SK-N-SH (cell line): ENCODE results near the gene DYRK3.

Source experiments
- ELF1 ChIP-seq: IDR thresholded peaks from 2 replicates; pipeline ENCODE4 v1.4.0; 2012
- EZH2phosphoT487 ChIP-seq: fragments of 200-600 bp; sonication (generic); IDR thresholded peaks from 2 replicates; pipeline ENCODE4 v1.6.1; 2017; ENCODE audit warnings: low read depth, mixed run types, mild to moderate bottlenecking, antibody characterized with exemption, moderate library complexity, borderline replicate concordance
- GABPA ChIP-seq: IDR thresholded peaks from 2 replicates; pipeline ENCODE4 v1.4.0; 2012; ENCODE audit warnings: low read depth, mild to moderate bottlenecking
- JUND ChIP-seq: IDR thresholded peaks from 2 replicates; pipeline ENCODE4 v1.4.0; 2012
- MEF2A ChIP-seq: IDR thresholded peaks from 2 replicates; pipeline ENCODE4 v1.4.0; 2012; ENCODE audit warnings: low read depth, borderline replicate concordance
- MXI1 ChIP-seq: IDR thresholded peaks from 2 replicates; pipeline ENCODE4 v1.6.1; 2012; ENCODE audit warnings: mild to moderate bottlenecking, low read depth, low read length, improper control_type of control experiment
- POLR2AphosphoS5 ChIP-seq: IDR thresholded peaks from 2 replicates; pipeline ENCODE4 v1.6.1; 2012; ENCODE audit warnings: low read depth, low read length
- RCOR1 ChIP-seq: fragments of 150-350 bp; IDR thresholded peaks from 2 replicates; pipeline ENCODE4 v1.6.1; 2017; ENCODE audit warnings: antibody characterized with exemption, low read length
- SIN3A ChIP-seq: IDR thresholded peaks from 2 replicates; pipeline ENCODE4 v1.6.1; 2012; ENCODE audit warnings: low read depth, mild to moderate bottlenecking, low read length, moderate library complexity, borderline replicate concordance
- YY1 ChIP-seq: IDR thresholded peaks from 2 replicates; pipeline ENCODE4 v1.4.0; 2012; ENCODE audit warnings: low read depth, mild to moderate bottlenecking
- TF ChIP-seq, protein P1 (sequence below): fragments of 200-600 bp; sonication (generic); IDR thresholded peaks from 2 replicates; pipeline ENCODE4 v1.6.1; 2017; ENCODE audit warnings: antibody characterized with exemption, mild to moderate bottlenecking, moderate library complexity
- TF ChIP-seq, protein P2 (sequence below): IDR thresholded peaks from 2 replicates; pipeline ENCODE4 v1.6.1; 2012; ENCODE audit warnings: mild to moderate bottlenecking, low read depth, low read length, moderate library complexity

DNA sequence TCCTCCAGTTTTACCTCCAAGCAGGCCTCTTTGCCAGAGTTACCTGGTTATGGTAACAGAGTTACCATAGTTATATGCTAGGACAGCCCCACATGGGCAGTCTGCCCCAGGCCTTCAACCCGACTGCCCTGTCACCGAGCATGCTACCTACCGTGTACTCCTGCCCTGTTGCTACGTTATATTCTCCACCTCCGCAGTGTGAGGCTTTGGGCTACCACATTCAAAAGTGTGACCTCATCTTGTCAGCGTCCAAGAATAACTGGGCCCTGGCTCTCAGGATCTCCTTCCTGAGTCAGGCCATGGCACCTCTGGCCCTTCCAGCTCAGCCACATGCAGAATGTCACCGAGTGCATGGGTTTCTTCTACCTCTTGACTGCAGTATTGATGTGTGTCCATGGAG is 58.3 kb downstream of the DYRK3 start:
- TF ChIP-seq EZH2phosphoT487 (no peak), MEF2A (no peak), SIN3A (no peak), RCOR1 (no peak), ELF1 (no peak), JUND (no peak), GABPA (no peak), MXI1 (no peak), YY1 (no peak), POLR2AphosphoS5 (no peak)
- TF ChIP-seq, protein P1, sequence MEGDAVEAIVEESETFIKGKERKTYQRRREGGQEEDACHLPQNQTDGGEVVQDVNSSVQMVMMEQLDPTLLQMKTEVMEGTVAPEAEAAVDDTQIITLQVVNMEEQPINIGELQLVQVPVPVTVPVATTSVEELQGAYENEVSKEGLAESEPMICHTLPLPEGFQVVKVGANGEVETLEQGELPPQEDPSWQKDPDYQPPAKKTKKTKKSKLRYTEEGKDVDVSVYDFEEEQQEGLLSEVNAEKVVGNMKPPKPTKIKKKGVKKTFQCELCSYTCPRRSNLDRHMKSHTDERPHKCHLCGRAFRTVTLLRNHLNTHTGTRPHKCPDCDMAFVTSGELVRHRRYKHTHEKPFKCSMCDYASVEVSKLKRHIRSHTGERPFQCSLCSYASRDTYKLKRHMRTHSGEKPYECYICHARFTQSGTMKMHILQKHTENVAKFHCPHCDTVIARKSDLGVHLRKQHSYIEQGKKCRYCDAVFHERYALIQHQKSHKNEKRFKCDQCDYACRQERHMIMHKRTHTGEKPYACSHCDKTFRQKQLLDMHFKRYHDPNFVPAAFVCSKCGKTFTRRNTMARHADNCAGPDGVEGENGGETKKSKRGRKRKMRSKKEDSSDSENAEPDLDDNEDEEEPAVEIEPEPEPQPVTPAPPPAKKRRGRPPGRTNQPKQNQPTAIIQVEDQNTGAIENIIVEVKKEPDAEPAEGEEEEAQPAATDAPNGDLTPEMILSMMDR, result no peak
- TF ChIP-seq, protein P2, sequence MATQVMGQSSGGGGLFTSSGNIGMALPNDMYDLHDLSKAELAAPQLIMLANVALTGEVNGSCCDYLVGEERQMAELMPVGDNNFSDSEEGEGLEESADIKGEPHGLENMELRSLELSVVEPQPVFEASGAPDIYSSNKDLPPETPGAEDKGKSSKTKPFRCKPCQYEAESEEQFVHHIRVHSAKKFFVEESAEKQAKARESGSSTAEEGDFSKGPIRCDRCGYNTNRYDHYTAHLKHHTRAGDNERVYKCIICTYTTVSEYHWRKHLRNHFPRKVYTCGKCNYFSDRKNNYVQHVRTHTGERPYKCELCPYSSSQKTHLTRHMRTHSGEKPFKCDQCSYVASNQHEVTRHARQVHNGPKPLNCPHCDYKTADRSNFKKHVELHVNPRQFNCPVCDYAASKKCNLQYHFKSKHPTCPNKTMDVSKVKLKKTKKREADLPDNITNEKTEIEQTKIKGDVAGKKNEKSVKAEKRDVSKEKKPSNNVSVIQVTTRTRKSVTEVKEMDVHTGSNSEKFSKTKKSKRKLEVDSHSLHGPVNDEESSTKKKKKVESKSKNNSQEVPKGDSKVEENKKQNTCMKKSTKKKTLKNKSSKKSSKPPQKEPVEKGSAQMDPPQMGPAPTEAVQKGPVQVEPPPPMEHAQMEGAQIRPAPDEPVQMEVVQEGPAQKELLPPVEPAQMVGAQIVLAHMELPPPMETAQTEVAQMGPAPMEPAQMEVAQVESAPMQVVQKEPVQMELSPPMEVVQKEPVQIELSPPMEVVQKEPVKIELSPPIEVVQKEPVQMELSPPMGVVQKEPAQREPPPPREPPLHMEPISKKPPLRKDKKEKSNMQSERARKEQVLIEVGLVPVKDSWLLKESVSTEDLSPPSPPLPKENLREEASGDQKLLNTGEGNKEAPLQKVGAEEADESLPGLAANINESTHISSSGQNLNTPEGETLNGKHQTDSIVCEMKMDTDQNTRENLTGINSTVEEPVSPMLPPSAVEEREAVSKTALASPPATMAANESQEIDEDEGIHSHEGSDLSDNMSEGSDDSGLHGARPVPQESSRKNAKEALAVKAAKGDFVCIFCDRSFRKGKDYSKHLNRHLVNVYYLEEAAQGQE, result no peak
